ENCODE data around the gene ARHGAP10. TPM values are rescaled to one million over a fixed set of nuclear protein-coding genes. Genes with fewer than 3 reads are reported as not detected.

ARHGAP10 gene
- polyA plus RNA-seq, 1 experiment: 31.1 TPM

GRCh38 chr4:148116264-148116663 lies 384.4 kb downstream of the ARHGAP10 start:
- TF ChIP-seq CTCF (IDR thresholded peaks at IDR 0.05; ENCODE audit: low read depth, low read length): no peak
- H3K27me3 ChIP-seq (ENCODE audit: control insufficient read depth, insufficient read depth, low read length): no peaks in the 10 kb centered on the region
- DNase-seq (ENCODE audit: low read depth, low spot score): peak; percentile 36
- CTCF ChIA-PET: interaction anchor here (0.7 kb wide), 1 partner anchor 132 kb away, joined by 3 read pairs; no protein-coding TSS in a partner anchor
- POLR2A ChIA-PET: no interaction called here
- H3K4me3 ChIP-seq (ENCODE audit: low read depth, low read length): no peak overlapping the region
- H3K27ac ChIP-seq (ENCODE audit: low read depth, low read length): no peak overlapping the region
- H3K9me3 ChIP-seq (ENCODE audit: control insufficient read depth, insufficient read depth, low read length): no peaks in the 10 kb centered on the region

DNA sequence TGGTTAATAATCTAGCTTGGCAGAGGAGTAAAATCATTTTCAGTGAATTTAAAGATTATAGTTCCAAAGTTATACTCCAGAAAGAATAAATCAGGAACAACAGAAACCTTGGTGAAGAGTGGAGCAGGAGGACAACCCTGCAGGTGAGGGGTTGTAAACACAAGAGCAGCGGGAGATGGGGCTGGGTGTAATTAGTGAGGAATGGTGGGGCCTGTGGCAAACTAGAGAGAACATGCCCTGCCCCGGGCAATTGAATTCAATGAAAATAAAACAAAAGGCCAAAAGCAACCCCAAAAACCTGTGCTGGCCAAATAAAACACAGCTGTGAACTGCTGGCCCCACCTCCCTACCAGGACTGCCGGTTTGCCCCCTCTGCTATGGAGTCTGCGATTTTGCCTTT lies 385.1 kb downstream of the ARHGAP10 start:
- no peak overlapping the region for H3K4me3 ChIP-seq (ENCODE audit: low read depth, low read length)
- no peak overlapping the region for H3K27ac ChIP-seq (ENCODE audit: low read depth, low read length)
- no peak for DNase-seq (ENCODE audit: low read depth, low spot score)
- CTCF ChIA-PET: interaction anchor here (0.7 kb wide), 1 partner anchor 133 kb away, joined by 3 read pairs; no protein-coding TSS in a partner anchor
- no peak for TF ChIP-seq CTCF (IDR thresholded peaks at IDR 0.05; ENCODE audit: low read depth, low read length)
- POLR2A ChIA-PET: no interaction called here
- H3K9me3 ChIP-seq (ENCODE audit: control insufficient read depth, insufficient read depth, low read length): no peaks in the 10 kb centered on the region
- H3K27me3 ChIP-seq (ENCODE audit: control insufficient read depth, insufficient read depth, low read length): no peaks in the 10 kb centered on the region

GRCh38 chr4:148118179-148118578 lies 386.3 kb downstream of the ARHGAP10 start:
- Histone ChIP-seq H3K27me3 (ENCODE audit: control insufficient read depth, insufficient read depth, low read length) (no peaks in the 10 kb centered on the region), H3K4me3 (ENCODE audit: low read depth, low read length) (no peak overlapping the region), H3K9me3 (ENCODE audit: control insufficient read depth, insufficient read depth, low read length) (no peaks in the 10 kb centered on the region), H3K27ac (ENCODE audit: low read depth, low read length) (no peak overlapping the region)
- no peak for TF ChIP-seq CTCF (IDR thresholded peaks at IDR 0.05; ENCODE audit: low read depth, low read length)
- CTCF ChIA-PET: no interaction called here
- POLR2A ChIA-PET: no interaction called here
- DNase-seq (ENCODE audit: low read depth, low spot score): no peak

DNA sequence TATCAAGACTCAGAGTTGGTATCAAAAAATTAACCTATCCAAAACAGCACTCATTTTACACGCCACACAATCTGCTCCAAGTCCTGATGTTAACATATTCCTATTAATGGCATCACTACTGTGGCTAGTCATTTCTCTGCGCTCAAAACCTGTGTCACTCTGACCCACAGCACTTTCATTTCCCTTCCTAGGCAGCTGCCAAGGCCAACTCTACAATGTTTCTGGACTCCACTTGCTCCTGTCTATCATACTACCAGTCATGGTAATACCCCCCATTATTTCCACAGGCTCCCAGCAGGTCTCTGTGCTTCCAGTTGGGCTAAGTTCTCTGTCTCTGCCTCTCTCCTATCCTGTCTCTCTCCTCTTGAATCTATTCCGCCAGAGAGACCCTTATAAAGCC lies 386.7 kb downstream of the ARHGAP10 start:
- Histone ChIP-seq H3K27ac (ENCODE audit: low read depth, low read length) (no peak overlapping the region), H3K4me3 (ENCODE audit: low read depth, low read length) (no peak overlapping the region), H3K9me3 (ENCODE audit: control insufficient read depth, insufficient read depth, low read length) (no peaks in the 10 kb centered on the region), H3K27me3 (ENCODE audit: control insufficient read depth, insufficient read depth, low read length) (no peaks in the 10 kb centered on the region)
- TF ChIP-seq CTCF (IDR thresholded peaks at IDR 0.05; ENCODE audit: low read depth, low read length): no peak
- no peak for DNase-seq (ENCODE audit: low read depth, low spot score)
- ChIA-PET CTCF (no interaction called here), POLR2A (no interaction called here)

GRCh38 chr4:148120216-148120615 lies 388.3 kb downstream of the ARHGAP10 start:
- no peak overlapping the region for H3K4me3 ChIP-seq (ENCODE audit: low read depth, low read length)
- peaks cover 3% of the 10 kb centered on the region; the same call in 1 of the 2 replicates for H3K9me3 ChIP-seq (ENCODE audit: control insufficient read depth, insufficient read depth, low read length)
- ChIA-PET CTCF (no interaction called here), POLR2A (no interaction called here)
- DNase-seq (ENCODE audit: low read depth, low spot score): no peak
- no peaks in the 10 kb centered on the region for H3K27me3 ChIP-seq (ENCODE audit: control insufficient read depth, insufficient read depth, low read length)
- no peak overlapping the region for H3K27ac ChIP-seq (ENCODE audit: low read depth, low read length)
- TF ChIP-seq CTCF (IDR thresholded peaks at IDR 0.05; ENCODE audit: low read depth, low read length): no peak

Small RNAs within 50 kb of the gene (small RNA-seq; reads per million reads assigned to genes)
- 1.1 reads per million for gene MIR4799 (ENCODE audit: insufficient read length, low read depth)
- gene RN7SL254P (ENCODE audit: insufficient read length, low read depth): not detected
- gene RNA5SP165 (ENCODE audit: insufficient read length, low read depth): not detected

Other genes with a start within 250 kb of the ARHGAP10 start
- 33.3 and 40.6 TPM in 2 replicates for gene TMEM184C, start 114.7 kb upstream of the ARHGAP10 start, polyA plus RNA-seq (2011; rRNA removed)
- 9.4 and 12.4 TPM in 2 replicates for gene PRMT9, start 47.9 kb upstream of the ARHGAP10 start, polyA plus RNA-seq (2011; rRNA removed)